OCI-LY1 (cell line): ENCODE measurements around the gene LEMD3.
"Not testable (repeated sequence)": the region's sequence is repeated elsewhere in the genome, so short reads cannot be mapped to it uniquely, and the experiment has no call there.

Experiments
- H2AFZ ChIP-seq: fragments of 200-600 bp; sonication (generic), shearing (Covaris generic); 2 replicates; pipeline ENCODE4 v1.6.0; 2014; ENCODE audit warnings: antibody characterized with exemption, mild to moderate bottlenecking, low read length
- H3F3A ChIP-seq: fragments of 200-600 bp; sonication (generic), shearing (Covaris generic); 2 replicates; pipeline ENCODE4 v1.6.0; 2014; ENCODE audit warnings: mild to moderate bottlenecking, antibody characterized with exemption, low read length, moderate library complexity; ENCODE audit not compliant: insufficient read depth
- H3K27ac ChIP-seq: fragments of 200-600 bp; sonication (generic); 2 replicates; pipeline ENCODE4 v1.5.1; 2014; ENCODE audit warnings: low read length, mixed run types, mild to moderate bottlenecking, low read depth; ENCODE audit not compliant: poor library complexity, severe bottlenecking
- H3K27me3 ChIP-seq: fragments of 200-600 bp; sonication (generic); 2 replicates; pipeline ENCODE4 v1.6.0; 2014; ENCODE audit warnings: antibody characterized with exemption, mild to moderate bottlenecking, low read length, moderate library complexity; ENCODE audit not compliant: insufficient read depth
- H3K36me3 ChIP-seq: fragments of 200-600 bp; sonication (generic); 2 replicates; pipeline ENCODE4 v1.6.1; 2014; ENCODE audit warnings: mild to moderate bottlenecking, antibody characterized with exemption, low read length, moderate library complexity, mixed read lengths; ENCODE audit not compliant: insufficient read depth
- H3K4me1 ChIP-seq: fragments of 200-600 bp; sonication (generic); 2 replicates; pipeline ENCODE4 v1.5.1; 2014; ENCODE audit warnings: mild to moderate bottlenecking, low read length, moderate library complexity; ENCODE audit not compliant: insufficient read depth, severe bottlenecking
- H3K4me2 ChIP-seq: fragments of 200-600 bp; sonication (generic), shearing (Covaris generic); 2 replicates; pipeline ENCODE4 v1.6.1; 2014; ENCODE audit warnings: low read length
- H3K4me3 ChIP-seq: fragments of 200-600 bp; sonication (generic); 2 replicates; pipeline ENCODE4 v1.5.1; 2014; ENCODE audit warnings: low read length, low read depth, mild to moderate bottlenecking, mixed read lengths; ENCODE audit not compliant: poor library complexity, severe bottlenecking
- H3K79me2 ChIP-seq: fragments of 200-600 bp; shearing (Covaris generic); 2 replicates; pipeline ENCODE4 v1.6.1; 2016; ENCODE audit warnings: mixed run types, low read length, mixed read lengths; ENCODE audit not compliant: insufficient read depth
- H3K9ac ChIP-seq: fragments of 200-600 bp; sonication (generic), shearing (Covaris generic); 2 replicates; pipeline ENCODE4 v1.6.1; 2014; ENCODE audit warnings: mild to moderate bottlenecking, low read length, mixed read lengths
- H3K9me2 ChIP-seq: fragments of 200-600 bp; sonication (generic), shearing (Covaris generic); 2 replicates; pipeline ENCODE4 v1.6.1; 2014; ENCODE audit warnings: low read depth, mild to moderate bottlenecking, low read length, mixed read lengths
- H3K9me3 ChIP-seq: fragments of 200-600 bp; shearing (Covaris generic); 2 replicates; pipeline ENCODE4 v1.6.1; 2014; ENCODE audit warnings: low read length, mixed read lengths
- H4K20me1 ChIP-seq: fragments of 200-600 bp; sonication (generic), shearing (Covaris generic); 2 replicates; pipeline ENCODE4 v1.6.0; 2016; ENCODE audit warnings: mild to moderate bottlenecking, low read length; ENCODE audit not compliant: insufficient read depth
- CTCF ChIP-seq: fragments of 200-600 bp; sonication (generic), shearing (Covaris generic); IDR thresholded peaks from 2 replicates; pipeline ENCODE4 v1.5.1; 2017; ENCODE audit warnings: mild to moderate bottlenecking, antibody characterized with exemption, low read length, moderate library complexity, mixed read lengths
- EZH2 ChIP-seq: fragments of 200-600 bp; sonication (generic), shearing (Covaris generic); IDR thresholded peaks from 2 replicates; pipeline ENCODE4 v1.8.0; 2017; ENCODE audit warnings: borderline replicate concordance, mixed run types, mild to moderate bottlenecking, antibody characterized with exemption, low read length, moderate library complexity, mixed read lengths

The LEMD3 gene

DNA sequence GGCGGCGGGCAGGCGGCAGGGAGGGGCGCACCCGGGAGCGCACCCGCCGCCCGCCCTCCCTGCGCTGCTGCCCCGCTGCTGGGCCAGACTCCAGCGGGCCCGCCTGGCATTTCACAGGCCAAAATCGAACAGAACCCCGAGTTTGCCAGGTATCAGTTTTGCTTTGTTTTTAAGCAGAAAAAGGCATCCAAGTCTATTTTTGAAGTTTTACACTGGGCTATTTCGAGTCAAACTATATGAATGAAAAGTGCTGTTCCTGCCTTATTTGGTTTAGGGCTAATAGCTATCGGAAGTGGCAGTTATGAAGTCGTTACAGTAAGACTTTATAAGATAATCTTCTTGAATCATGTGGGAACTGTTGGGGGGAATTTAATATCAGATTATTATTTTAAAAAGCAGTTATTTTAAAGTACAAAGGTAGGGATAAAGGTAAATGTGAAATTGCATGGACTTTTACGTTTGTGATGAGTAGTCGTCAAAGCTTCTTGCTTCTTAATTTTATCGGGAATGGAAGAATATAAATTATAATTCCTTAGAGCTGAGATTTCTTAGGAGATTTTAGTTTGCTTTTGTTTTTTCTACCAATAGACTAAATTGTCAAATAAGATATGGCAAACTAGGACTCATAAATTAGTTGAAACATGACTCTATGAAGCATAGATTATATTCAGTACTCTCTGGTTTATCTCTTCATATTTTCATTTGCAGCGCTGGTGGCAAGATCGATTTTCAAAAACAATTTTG lies 110.2 kb downstream of the LEMD3 start:
- Histone ChIP-seq H3K4me1 (no peaks in the 10 kb centered on the region), H4K20me1 (no peaks in the 10 kb centered on the region), H3K4me2 (peak overlapping the region; percentile 47), H3K79me2 (no peaks in the 10 kb centered on the region), H3K9me2 (no peaks in the 10 kb centered on the region), H3K4me3 (peak overlapping the region; percentile 41), H2AFZ (no peak overlapping the region), H3K9ac (no peak overlapping the region), H3K27ac (no peak overlapping the region), H3K9me3 (no peaks in the 10 kb centered on the region), H3F3A (no peaks in the 10 kb centered on the region), H3K36me3 (no peaks in the 10 kb centered on the region), H3K27me3 (peaks cover 3% of the 10 kb centered on the region; the same call in 1 of the 2 replicates)
- no peak for TF ChIP-seq CTCF
- no peak for TF ChIP-seq EZH2

- TF ChIP-seq EZH2 (no peak), CTCF (no peak)
- H3F3A ChIP-seq = no peaks in the 10 kb centered on the region
- H3K9me3 ChIP-seq = no peaks in the 10 kb centered on the region
- no peak overlapping the region for H3K27ac ChIP-seq
- H3K4me1 ChIP-seq = no peaks in the 10 kb centered on the region
- H3K9me2 ChIP-seq = no peaks in the 10 kb centered on the region
- no peak overlapping the region for H3K9ac ChIP-seq
- no peak overlapping the region for H2AFZ ChIP-seq
- peaks cover 3% of the 10 kb centered on the region; the same call in 1 of the 2 replicates for H3K27me3 ChIP-seq
- no peak overlapping the region for H3K4me2 ChIP-seq
- H3K36me3 ChIP-seq = no peaks in the 10 kb centered on the region
- no peak overlapping the region for H3K4me3 ChIP-seq
- no peaks in the 10 kb centered on the region for H4K20me1 ChIP-seq
- no peaks in the 10 kb centered on the region for H3K79me2 ChIP-seq
Measured at GRCh38 chr12:65280306-65280705, 110.9 kb downstream of the LEMD3 start.

GRCh38 chr12:65282840-65283239 lies 113.5 kb downstream of the LEMD3 start:
- H3K4me1 ChIP-seq = no peaks in the 10 kb centered on the region
- no peak overlapping the region for H3K4me3 ChIP-seq
- H3K27me3 ChIP-seq = peaks cover 3% of the 10 kb centered on the region; the same call in 1 of the 2 replicates
- TF ChIP-seq EZH2 (no peak), CTCF (no peak)
- H4K20me1 ChIP-seq = no peaks in the 10 kb centered on the region
- H3K27ac ChIP-seq = no peak overlapping the region
- no peaks in the 10 kb centered on the region for H3K79me2 ChIP-seq
- H3F3A ChIP-seq = no peaks in the 10 kb centered on the region
- no peaks in the 10 kb centered on the region for H3K36me3 ChIP-seq
- no peak overlapping the region for H3K4me2 ChIP-seq
- H3K9me2 ChIP-seq = no peaks in the 10 kb centered on the region
- no peaks in the 10 kb centered on the region for H3K9me3 ChIP-seq
- H2AFZ ChIP-seq = no peak overlapping the region
- H3K9ac ChIP-seq = no peak overlapping the region

DNA sequence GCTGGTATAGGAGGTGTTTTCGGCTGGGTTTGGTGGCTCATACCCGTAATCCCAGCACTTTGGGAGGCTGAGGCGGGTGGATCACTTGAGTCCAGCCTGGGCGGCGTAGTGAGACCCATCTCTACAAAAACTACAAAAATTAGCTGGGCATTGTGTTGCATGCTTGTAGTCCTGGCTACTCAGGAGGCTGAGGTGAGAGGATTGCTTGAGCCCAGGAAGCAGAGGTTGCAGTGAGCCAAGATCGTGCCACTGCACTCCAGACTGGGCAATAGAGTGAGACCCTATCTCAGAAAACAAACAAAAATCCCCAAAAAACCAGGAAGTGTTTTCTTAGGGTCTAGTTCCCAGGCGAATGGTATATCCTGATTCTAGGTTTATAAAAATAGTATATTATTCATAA lies 116.1 kb downstream of the LEMD3 start:
- H3K4me2 ChIP-seq, H3K9me2 ChIP-seq, H4K20me1 ChIP-seq, H3K27ac ChIP-seq, H3K27me3 ChIP-seq, H3F3A ChIP-seq, H3K4me1 ChIP-seq, H3K9me3 ChIP-seq, H3K79me2 ChIP-seq, H3K36me3 ChIP-seq, H3K9ac ChIP-seq, H2AFZ ChIP-seq, H3K4me3 ChIP-seq: not testable (repeated sequence)
